ENCODE data around the gene PDPR. TPM values are rescaled to one million over a fixed set of nuclear protein-coding genes. Genes with fewer than 3 reads are reported as not detected.
"Not testable (repeated sequence)": the region's sequence is repeated elsewhere in the genome, so short reads cannot be mapped to it uniquely, and the experiment has no call there.

Gene PDPR
- total RNA-seq, result 10 to 100 TPM; 19.3 to 26.4 TPM

DNA sequence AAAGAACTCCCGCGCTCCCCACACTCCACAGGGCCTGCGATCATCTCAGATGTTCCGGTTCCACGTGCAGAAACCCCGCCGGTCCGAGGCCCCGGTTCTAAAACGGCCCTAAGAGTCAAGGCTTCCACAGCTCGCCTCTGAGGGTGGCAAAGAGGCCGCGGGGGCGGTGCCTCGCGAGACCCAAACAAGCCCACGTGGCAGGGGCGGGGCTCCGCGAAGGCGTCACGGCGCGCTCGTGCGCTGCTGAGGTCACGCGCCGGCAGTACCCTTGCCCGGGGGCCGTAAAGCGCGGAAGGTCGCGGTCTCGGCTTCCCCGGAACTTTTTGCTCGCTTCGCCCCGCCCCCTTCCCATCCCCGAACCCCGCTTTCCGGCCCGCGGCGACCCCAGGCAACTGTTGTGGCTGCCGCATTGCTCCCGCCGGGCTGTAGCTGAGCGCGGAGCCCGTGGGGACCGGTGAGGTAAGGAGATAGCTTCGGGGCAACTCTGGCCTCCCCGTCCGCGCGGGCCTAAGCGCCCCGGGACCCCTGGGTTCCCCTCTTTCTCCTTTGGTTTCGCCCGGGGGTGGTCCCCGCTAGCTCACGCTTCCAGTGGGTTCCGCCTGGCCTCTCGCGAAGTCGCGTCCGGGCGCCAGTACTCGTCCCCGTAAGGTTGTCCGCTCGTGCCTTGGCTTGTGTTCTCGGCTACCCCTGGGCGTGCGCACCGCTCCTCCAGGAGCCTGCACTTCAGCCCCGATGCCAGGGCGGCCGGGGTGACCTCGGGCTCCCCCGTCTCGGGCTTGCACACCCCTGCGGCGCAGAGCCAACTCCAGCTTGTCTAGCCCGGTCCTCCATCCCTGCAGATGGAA is at the start of gene PDPR:
Gene PDPR (plus strand): TSS at position 351 of the 845 bp plus-strand sequence. CDS start 6,161 bp downstream, outside the sequence.
- DNase-seq (ENCODE audit: low spot score), result peak; percentile 93
- Histone ChIP-seq H3K4me3 (peak within 1 kb of the TSS; percentile 66 to 68), H3K27ac (peak within 1 kb of the TSS; percentile 78 to 80)
- H3K36me3 ChIP-seq, H3K4me1 ChIP-seq, H3K27me3 ChIP-seq, H3K9me3 ChIP-seq: not testable (repeated sequence)

DNA sequence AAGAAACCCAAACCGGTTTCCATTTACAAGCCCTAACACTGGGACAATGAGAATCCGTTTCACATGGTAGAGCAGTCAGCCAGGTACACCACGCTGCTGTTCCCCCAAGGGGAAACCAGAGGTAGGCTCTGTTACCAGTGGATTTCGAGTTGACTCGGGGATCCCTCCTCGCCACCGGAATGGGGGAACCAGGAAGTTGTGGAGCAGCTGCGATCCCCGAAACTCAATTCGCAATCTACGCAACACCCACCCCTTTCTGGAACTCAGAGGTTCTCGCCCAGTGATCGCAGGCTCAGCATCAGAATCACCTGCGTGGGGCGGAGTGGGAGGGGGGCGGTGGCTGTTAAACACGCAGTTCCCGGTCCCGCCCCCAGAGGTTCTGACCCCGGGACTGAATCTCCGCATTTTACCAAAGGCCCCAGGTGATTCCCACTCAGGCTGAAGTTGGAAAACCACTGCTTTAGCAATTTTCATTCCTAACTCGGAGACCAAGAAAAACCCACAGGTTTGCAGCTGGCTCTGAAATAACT is 49.2 kb upstream of the PDPR start:
- H3K9me3 ChIP-seq, H3K36me3 ChIP-seq, H3K27me3 ChIP-seq: not testable (repeated sequence)
- H3K4me1 ChIP-seq, result peaks cover 0 to 14% of the 10 kb centered on the region in 2 donors
- peak overlapping the region; percentile 69 to 76 for H3K4me3 ChIP-seq
- peak overlapping the region; percentile 90 to 97 for H3K27ac ChIP-seq
- peak; percentile 68 for DNase-seq (ENCODE audit: low spot score)

- H3K27ac ChIP-seq, result peak overlapping the region; percentile 90 to 97
- H3K27me3 ChIP-seq; H3K36me3 ChIP-seq; DNase-seq (ENCODE audit: low spot score); H3K9me3 ChIP-seq: not testable (repeated sequence)
- peaks cover 0 to 14% of the 10 kb centered on the region in 2 donors for H3K4me1 ChIP-seq
- H3K4me3 ChIP-seq, result peak overlapping the region; percentile 69 to 76
Measured at GRCh38 chr16:70065376-70065745, 48.8 kb upstream of the PDPR start.

DNA sequence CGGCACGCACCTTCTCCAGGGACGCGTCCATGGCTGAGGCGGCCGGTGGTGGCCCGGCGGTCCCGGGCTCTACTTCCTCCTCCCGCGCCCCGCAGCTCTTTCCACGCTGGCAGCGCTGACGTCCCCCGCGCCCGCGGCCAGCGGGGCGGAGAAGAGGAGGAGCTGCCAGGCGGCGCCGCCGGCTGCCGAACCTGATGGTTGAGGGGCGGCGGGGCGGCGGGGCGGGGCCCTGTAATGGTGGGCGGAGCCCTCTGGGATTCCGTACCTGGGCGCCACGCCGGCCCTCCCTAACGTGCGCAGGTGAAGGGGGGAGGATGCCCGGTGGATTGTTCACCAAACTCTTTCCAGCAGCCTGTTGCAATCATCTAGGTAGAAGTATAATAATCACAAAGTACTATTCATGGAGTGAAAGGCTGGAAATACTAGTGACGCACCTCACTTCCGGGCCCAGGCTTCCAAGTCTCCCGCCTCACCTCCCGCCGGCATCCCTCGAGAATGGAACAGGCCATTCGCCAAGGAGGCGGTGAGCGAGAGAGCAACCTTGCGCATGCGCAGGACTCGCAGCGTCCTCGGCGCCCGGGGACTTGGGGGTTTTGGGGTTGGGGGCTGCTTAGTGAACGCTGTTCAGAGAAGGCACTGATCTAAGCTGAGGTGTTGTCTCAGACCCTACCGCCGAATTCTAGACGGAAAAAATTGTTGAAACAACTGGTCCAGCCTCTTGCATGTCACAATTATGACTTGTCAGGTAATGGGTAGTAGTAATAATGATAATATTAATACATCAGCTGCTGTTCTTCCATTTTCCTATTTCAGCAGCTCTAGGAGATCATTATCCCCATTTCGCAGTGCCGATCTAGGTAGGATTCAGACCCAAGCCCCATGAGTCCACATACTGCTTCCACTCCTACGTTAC is 48.1 kb upstream of the PDPR start:
- Histone ChIP-seq H3K4me3 (peak overlapping the region; percentile 69 to 76), H3K27ac (peak overlapping the region; percentile 90 to 97), H3K4me1 (peaks cover 0 to 14% of the 10 kb centered on the region in 2 donors)
- DNase-seq (ENCODE audit: low spot score), result peak; percentile 82
- H3K27me3 ChIP-seq, H3K9me3 ChIP-seq, H3K36me3 ChIP-seq: not testable (repeated sequence)

GRCh38 chr16:70066751-70067150 is 47.4 kb upstream of the PDPR start:
- H3K9me3 ChIP-seq; H3K36me3 ChIP-seq; H3K27ac ChIP-seq; DNase-seq (ENCODE audit: low spot score); H3K27me3 ChIP-seq: not testable (repeated sequence)
- peak overlapping the region; percentile 69 to 76 for H3K4me3 ChIP-seq
- H3K4me1 ChIP-seq, result peaks cover 0 to 14% of the 10 kb centered on the region in 2 donors

- not testable (repeated sequence) for H3K27me3 ChIP-seq; H3K4me1 ChIP-seq; H3K36me3 ChIP-seq; H3K4me3 ChIP-seq; DNase-seq (ENCODE audit: low spot score); H3K9me3 ChIP-seq; H3K27ac ChIP-seq
Measured at GRCh38 chr16:70079081-70079480, 35.1 kb upstream of the PDPR start.

GRCh38 chr16:70081219-70081618 is 32.9 kb upstream of the PDPR start:
- H3K4me1 ChIP-seq; H3K27ac ChIP-seq; DNase-seq (ENCODE audit: low spot score); H3K4me3 ChIP-seq; H3K36me3 ChIP-seq; H3K27me3 ChIP-seq; H3K9me3 ChIP-seq: not testable (repeated sequence)

GRCh38 chr16:70083931-70084330 is 30.2 kb upstream of the PDPR start:
- H3K27me3 ChIP-seq; DNase-seq (ENCODE audit: low spot score); H3K4me3 ChIP-seq; H3K27ac ChIP-seq; H3K36me3 ChIP-seq; H3K4me1 ChIP-seq; H3K9me3 ChIP-seq: not testable (repeated sequence)

GRCh38 chr16:70088160-70088559 is 26.0 kb upstream of the PDPR start:
- not testable (repeated sequence) for H3K9me3 ChIP-seq; H3K27ac ChIP-seq; DNase-seq (ENCODE audit: low spot score); H3K27me3 ChIP-seq; H3K4me3 ChIP-seq; H3K4me1 ChIP-seq; H3K36me3 ChIP-seq

DNA sequence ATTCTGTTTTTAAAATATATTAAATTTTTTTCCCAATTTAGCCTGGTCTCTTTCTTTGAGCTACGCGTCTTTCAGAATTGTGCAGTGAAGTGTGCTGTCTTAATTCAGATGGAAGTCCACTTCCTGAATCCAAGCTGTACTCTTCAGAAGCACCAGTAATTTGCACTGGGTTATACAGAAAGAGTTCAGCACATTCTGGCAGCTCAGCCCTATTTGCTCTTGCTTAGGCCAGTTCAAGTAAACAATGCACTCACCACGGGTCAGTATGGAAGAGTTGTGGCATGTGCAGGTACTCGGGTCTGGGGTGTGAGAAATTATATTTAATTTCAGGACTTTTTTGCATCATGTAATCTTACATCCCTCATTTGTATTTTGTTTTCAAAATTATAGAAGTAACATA is 25.3 kb upstream of the PDPR start:
- H3K27ac ChIP-seq; H3K36me3 ChIP-seq; DNase-seq (ENCODE audit: low spot score); H3K4me3 ChIP-seq; H3K4me1 ChIP-seq; H3K27me3 ChIP-seq; H3K9me3 ChIP-seq: not testable (repeated sequence)

DNA sequence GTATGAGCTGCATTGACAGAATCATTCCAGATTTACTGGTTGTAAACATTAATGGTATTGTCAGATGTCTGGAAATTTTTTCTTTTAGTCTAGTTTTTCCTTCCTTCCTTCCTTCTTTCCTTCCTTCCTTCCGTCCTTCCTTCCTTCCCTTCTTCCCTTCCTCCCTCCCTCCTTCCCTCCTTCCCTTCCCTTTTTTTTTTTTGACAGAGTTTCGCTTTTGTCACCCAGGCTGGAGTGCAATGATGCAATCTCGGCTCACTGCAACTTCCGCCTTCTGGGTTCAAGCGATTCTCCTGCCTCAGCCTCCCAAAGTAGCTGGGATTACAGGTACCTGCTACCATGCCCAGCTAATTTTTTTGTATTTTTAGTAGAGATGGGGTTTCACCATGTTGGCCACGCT is 24.8 kb upstream of the PDPR start:
- not testable (repeated sequence) for H3K27me3 ChIP-seq; DNase-seq (ENCODE audit: low spot score); H3K9me3 ChIP-seq; H3K4me3 ChIP-seq; H3K27ac ChIP-seq; H3K4me1 ChIP-seq; H3K36me3 ChIP-seq

DNA sequence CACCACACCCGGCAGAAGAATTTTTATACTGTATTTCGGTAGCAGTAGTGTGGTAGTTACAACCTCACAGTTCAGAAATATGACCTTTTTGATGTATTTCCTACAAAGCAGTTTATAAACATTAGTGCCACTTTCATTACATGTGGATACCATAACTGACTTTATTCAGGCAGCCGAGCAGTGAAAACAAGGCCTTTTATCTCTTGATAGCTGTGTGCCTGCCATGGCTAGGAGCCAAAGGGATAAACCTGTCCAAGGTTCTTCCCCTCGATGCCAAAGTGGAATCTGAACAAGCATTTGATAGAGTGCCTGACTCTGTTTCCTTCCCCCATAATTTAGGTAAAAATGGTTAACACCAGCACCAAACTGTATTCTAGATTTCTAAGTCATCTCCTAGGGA is 23.0 kb upstream of the PDPR start:
- H3K4me1 ChIP-seq; H3K36me3 ChIP-seq; H3K9me3 ChIP-seq; H3K27ac ChIP-seq; H3K27me3 ChIP-seq; H3K4me3 ChIP-seq; DNase-seq (ENCODE audit: low spot score): not testable (repeated sequence)

- not testable (repeated sequence) for H3K9me3 ChIP-seq; DNase-seq (ENCODE audit: low spot score); H3K36me3 ChIP-seq; H3K27ac ChIP-seq; H3K4me1 ChIP-seq; H3K27me3 ChIP-seq; H3K4me3 ChIP-seq
Measured at GRCh38 chr16:70094096-70094495, 20.0 kb upstream of the PDPR start.

DNA sequence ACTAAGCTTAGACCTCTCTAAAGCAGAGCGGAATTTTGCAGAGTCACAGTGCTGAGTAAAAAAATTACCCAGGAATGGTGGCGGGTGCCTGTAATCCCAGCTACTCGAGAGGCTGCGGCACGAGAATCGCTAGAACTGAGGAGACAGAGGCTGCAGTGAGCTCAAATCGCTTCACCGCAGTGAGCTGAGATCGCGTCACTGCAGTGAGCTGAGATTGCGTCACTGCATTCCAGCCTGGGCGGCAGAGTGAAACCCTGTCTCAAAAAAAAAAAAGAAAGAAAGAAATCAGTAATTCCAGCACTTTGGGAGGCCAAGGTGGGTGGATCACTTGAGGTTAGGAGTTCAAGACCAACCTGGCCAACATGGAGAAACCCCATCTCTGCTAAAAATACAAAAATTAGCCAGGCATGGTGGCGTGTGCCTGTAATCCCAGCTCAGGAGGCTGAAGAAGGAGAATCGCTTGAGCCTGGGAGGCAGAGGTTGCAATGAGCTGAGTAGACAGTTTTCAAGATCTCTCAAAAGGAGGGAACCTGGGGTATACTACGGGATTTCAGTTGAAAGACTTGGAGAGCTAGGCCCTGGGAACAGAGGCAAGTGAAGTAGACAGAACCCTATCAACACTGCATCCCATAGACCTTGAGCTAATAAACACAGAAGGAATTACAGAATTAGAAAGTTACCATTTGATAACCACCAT is 4.4 kb upstream of the PDPR start:
- DNase-seq (ENCODE audit: low spot score); H3K9me3 ChIP-seq; H3K27ac ChIP-seq; H3K4me3 ChIP-seq; H3K27me3 ChIP-seq; H3K36me3 ChIP-seq; H3K4me1 ChIP-seq: not testable (repeated sequence)

Measured in right atrium auricular region (tissue), 2 donors.